Neural cell (in vitro differentiated cells): ENCODE measurements around the gene SNTB2. TPM values are rescaled to one million over a fixed set of nuclear protein-coding genes. Genes with fewer than 3 reads are reported as not detected.

Experiments
- H2AFZ ChIP-seq: fragments of 200-600, 300-800 bp; sonication (generic), shearing (Covaris generic); 2 replicates; pipeline ENCODE4 v1.6.0; 2014; ENCODE audit warnings: low read depth, mild to moderate bottlenecking, antibody characterized with exemption, low read length, moderate library complexity
- H3F3A ChIP-seq: fragments of 200-600 bp; shearing (Covaris generic); 2 replicates; pipeline ENCODE4 v1.6.1; 2016; ENCODE audit warnings: mild to moderate bottlenecking, moderate library complexity, mixed read lengths, antibody characterized with exemption, low read length; ENCODE audit not compliant: insufficient read depth, poor library complexity, severe bottlenecking
- H3K27ac ChIP-seq: fragments of 200-600, 300-800 bp; sonication (generic), shearing (Covaris generic); 2 replicates; pipeline ENCODE4 v1.5.1; 2014; ENCODE audit warnings: mild to moderate bottlenecking, low read length, moderate library complexity
- H3K27me3 ChIP-seq: fragments of 300-800, 200-600 bp; sonication (generic), shearing (Covaris generic); 2 replicates; pipeline ENCODE4 v1.6.0; 2014; ENCODE audit warnings: mild to moderate bottlenecking, low read depth, low read length, moderate library complexity; ENCODE audit not compliant: insufficient read depth
- H3K36me3 ChIP-seq: fragments of 300-800, 200-600 bp; sonication (generic), shearing (Covaris generic); 2 replicates; pipeline ENCODE4 v1.5.1; 2014; ENCODE audit warnings: mild to moderate bottlenecking, antibody characterized with exemption, low read length, moderate library complexity; ENCODE audit not compliant: insufficient read depth
- H3K4me2 ChIP-seq: fragments of 300-800, 200-600 bp; sonication (generic), shearing (Covaris generic); 2 replicates; pipeline ENCODE4 v1.6.0; 2014; ENCODE audit warnings: mild to moderate bottlenecking, low read length
- H3K4me3 ChIP-seq: fragments of 300-800, 200-600 bp; sonication (generic), shearing (Covaris generic); 2 replicates; pipeline ENCODE4 v1.5.1; 2014; ENCODE audit warnings: mild to moderate bottlenecking, low read length, moderate library complexity
- H3K79me2 ChIP-seq: fragments of 200-600 bp; shearing (Covaris generic); replicated peaks from 2 replicates; pipeline ENCODE4 v1.6.0; 2014; ENCODE audit warnings: mild to moderate bottlenecking, low read length, moderate library complexity; ENCODE audit not compliant: insufficient read depth
- H3K9ac ChIP-seq: fragments of 300-800, 200-600 bp; sonication (generic), shearing (Covaris generic); 2 replicates; pipeline ENCODE4 v1.6.1; 2016; ENCODE audit warnings: mild to moderate bottlenecking, low read length, mixed read lengths
- H3K9me2 ChIP-seq: fragments of 200-600 bp; shearing (Covaris generic); 2 replicates; pipeline ENCODE4 v1.6.1; 2016; ENCODE audit warnings: mild to moderate bottlenecking, low read length, mixed read lengths; ENCODE audit not compliant: insufficient read depth
- H3K9me3 ChIP-seq: fragments of 200-600, 300-800 bp; sonication (generic), shearing (Covaris generic); 2 replicates; pipeline ENCODE4 v1.6.1; 2016; ENCODE audit warnings: mild to moderate bottlenecking, mixed run types, low read length, moderate library complexity, mixed read lengths
- H4K20me1 ChIP-seq: fragments of 200-600 bp; shearing (Covaris generic); 2 replicates; pipeline ENCODE4 v1.6.1; 2016; ENCODE audit warnings: mild to moderate bottlenecking, mixed run types; ENCODE audit not compliant: insufficient read depth
- EP300 ChIP-seq: fragments of 450-650 bp; conservative IDR thresholded peaks from 2 replicates; pipeline ENCODE4 v1.6.1; 2014; ENCODE audit warnings: antibody characterized with exemption, mild to moderate bottlenecking, moderate library complexity; ENCODE audit not compliant: poor library complexity, severe bottlenecking
- EZH2 ChIP-seq: fragments of 200-600, 300-800 bp; shearing (Covaris generic), sonication (generic); IDR thresholded peaks from 2 replicates; pipeline ENCODE4 v1.6.1; 2014; ENCODE audit warnings: antibody characterized with exemption, low read length, borderline replicate concordance, mild to moderate bottlenecking; ENCODE audit not compliant: insufficient read depth, poor library complexity, severe bottlenecking
- MXI1 ChIP-seq: fragments of 450-650 bp; conservative IDR thresholded peaks from 2 replicates; pipeline ENCODE4 v1.6.1; 2014; ENCODE audit warnings: antibody characterized with exemption, mild to moderate bottlenecking; ENCODE audit not compliant: poor library complexity, severe bottlenecking
- POLR2AphosphoS5 ChIP-seq: IDR thresholded peaks from 2 replicates; pipeline ENCODE4 v1.6.1; 2012
- RAD21 ChIP-seq: fragments of 450-650 bp; conservative IDR thresholded peaks from 2 replicates; pipeline ENCODE4 v1.6.1; 2014; ENCODE audit warnings: antibody characterized with exemption, mild to moderate bottlenecking, moderate library complexity
- SMC3 ChIP-seq: fragments of 450-650 bp; conservative IDR thresholded peaks from 2 replicates; pipeline ENCODE4 v1.6.1; 2014; ENCODE audit warnings: antibody characterized with exemption, mild to moderate bottlenecking, moderate library complexity; ENCODE audit not compliant: poor library complexity
- TAF1 ChIP-seq: IDR thresholded peaks from 2 replicates; pipeline ENCODE4 v1.6.1; 2012; ENCODE audit warnings: low read depth
- polyA plus RNA-seq: library from polyadenylated mRNA; depleted of rRNA; stranded (reverse); fragments of >200 nt; gene quantifications from 2 replicates; pipeline ENCODE4 v1.2.3, GENCODE V29; 2014
- TF ChIP-seq, protein P1 (sequence below): fragments of 450-650 bp; IDR thresholded peaks from 2 replicates; pipeline ENCODE4 v1.5.1; 2014; ENCODE audit warnings: antibody characterized with exemption, mild to moderate bottlenecking, moderate library complexity; ENCODE audit not compliant: poor library complexity, severe bottlenecking
- TF ChIP-seq, protein P2 (sequence below): IDR thresholded peaks from 2 replicates; pipeline ENCODE4 v1.6.1; 2012; ENCODE audit warnings: borderline replicate concordance

SNTB2 gene
- polyA plus RNA-seq, 1 donor from 2014 or later, result 7.0 TPM

DNA sequence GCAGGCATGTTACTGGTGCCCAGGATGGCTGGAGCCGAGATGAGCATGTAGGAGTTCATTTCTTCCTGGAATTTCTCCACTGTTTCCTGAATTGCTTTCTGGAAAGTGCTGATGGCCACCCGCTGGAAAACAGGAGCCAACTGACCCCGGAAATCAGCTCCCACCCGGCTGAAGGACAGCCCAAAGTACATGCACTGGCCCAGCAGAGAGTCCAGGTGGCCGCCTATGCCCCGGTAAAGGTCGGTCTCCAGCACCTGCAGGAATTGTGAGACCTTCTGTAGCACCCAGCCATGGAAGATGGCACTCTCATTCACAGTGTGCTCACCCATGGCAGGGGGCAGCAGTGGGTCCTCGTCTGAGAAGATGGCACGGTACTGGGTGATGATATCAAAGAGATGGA is 147.7 kb downstream of the SNTB2 start:
- TF ChIP-seq EZH2 (no peak), MXI1 (no peak), EP300 (no peak), SMC3 (no peak), TAF1 (no peak), RAD21 (no peak), POLR2AphosphoS5 (no peak)
- TF ChIP-seq, protein P1, sequence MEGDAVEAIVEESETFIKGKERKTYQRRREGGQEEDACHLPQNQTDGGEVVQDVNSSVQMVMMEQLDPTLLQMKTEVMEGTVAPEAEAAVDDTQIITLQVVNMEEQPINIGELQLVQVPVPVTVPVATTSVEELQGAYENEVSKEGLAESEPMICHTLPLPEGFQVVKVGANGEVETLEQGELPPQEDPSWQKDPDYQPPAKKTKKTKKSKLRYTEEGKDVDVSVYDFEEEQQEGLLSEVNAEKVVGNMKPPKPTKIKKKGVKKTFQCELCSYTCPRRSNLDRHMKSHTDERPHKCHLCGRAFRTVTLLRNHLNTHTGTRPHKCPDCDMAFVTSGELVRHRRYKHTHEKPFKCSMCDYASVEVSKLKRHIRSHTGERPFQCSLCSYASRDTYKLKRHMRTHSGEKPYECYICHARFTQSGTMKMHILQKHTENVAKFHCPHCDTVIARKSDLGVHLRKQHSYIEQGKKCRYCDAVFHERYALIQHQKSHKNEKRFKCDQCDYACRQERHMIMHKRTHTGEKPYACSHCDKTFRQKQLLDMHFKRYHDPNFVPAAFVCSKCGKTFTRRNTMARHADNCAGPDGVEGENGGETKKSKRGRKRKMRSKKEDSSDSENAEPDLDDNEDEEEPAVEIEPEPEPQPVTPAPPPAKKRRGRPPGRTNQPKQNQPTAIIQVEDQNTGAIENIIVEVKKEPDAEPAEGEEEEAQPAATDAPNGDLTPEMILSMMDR, result no peak
- TF ChIP-seq, protein P2, sequence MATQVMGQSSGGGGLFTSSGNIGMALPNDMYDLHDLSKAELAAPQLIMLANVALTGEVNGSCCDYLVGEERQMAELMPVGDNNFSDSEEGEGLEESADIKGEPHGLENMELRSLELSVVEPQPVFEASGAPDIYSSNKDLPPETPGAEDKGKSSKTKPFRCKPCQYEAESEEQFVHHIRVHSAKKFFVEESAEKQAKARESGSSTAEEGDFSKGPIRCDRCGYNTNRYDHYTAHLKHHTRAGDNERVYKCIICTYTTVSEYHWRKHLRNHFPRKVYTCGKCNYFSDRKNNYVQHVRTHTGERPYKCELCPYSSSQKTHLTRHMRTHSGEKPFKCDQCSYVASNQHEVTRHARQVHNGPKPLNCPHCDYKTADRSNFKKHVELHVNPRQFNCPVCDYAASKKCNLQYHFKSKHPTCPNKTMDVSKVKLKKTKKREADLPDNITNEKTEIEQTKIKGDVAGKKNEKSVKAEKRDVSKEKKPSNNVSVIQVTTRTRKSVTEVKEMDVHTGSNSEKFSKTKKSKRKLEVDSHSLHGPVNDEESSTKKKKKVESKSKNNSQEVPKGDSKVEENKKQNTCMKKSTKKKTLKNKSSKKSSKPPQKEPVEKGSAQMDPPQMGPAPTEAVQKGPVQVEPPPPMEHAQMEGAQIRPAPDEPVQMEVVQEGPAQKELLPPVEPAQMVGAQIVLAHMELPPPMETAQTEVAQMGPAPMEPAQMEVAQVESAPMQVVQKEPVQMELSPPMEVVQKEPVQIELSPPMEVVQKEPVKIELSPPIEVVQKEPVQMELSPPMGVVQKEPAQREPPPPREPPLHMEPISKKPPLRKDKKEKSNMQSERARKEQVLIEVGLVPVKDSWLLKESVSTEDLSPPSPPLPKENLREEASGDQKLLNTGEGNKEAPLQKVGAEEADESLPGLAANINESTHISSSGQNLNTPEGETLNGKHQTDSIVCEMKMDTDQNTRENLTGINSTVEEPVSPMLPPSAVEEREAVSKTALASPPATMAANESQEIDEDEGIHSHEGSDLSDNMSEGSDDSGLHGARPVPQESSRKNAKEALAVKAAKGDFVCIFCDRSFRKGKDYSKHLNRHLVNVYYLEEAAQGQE, result no peak
- Histone ChIP-seq H3K9me3 (no peaks in the 10 kb centered on the region), H3K4me3 (no peak overlapping the region), H3K36me3 (no peaks in the 10 kb centered on the region), H3K79me2 (peaks cover 13% of the 10 kb centered on the region), H3K27ac (no peak overlapping the region), H3K27me3 (no peaks in the 10 kb centered on the region), H2AFZ (no peak overlapping the region), H3K9me2 (no peaks in the 10 kb centered on the region), H4K20me1 (no peaks in the 10 kb centered on the region), H3K9ac (no peak overlapping the region), H3F3A (no peaks in the 10 kb centered on the region), H3K4me2 (no peak overlapping the region)

DNA sequence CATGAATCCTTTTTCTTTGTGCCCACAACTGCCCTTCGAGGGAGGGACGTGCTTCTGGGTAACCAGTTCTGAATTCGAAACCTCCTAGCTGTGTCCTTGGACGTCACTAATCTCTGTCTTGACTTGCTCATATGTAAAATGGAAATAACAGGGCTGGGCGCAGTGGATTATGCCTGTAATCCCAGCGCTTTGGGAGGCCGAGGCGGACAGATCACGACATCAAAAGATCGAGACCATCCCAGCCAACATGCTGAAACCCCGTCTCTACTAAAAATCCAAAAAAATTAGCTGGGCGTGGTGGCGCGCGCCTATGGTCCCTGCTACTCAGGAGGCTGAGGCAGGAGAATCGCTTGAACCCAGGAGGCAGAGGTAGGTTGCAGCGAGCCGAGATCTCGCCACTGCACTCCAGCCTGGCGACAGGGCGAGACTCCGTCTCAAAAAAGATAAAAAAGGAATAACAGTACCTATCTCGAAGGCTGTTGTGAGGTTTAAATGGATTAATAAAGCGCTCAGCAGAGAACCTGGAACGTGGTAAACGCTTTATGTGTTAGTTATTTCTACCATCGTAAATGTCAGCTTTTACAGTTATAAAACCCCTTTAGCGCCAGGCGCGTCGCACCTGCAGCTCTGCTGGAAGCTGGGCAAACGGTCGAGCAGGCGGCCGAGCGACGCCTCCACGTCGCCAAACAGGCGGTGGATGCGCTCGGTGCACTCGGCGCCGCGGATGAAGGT is 151.8 kb downstream of the SNTB2 start:
- Histone ChIP-seq H3K4me3 (peak overlapping the region; percentile 99), H3K79me2 (peaks cover 25% of the 10 kb centered on the region), H3K27me3 (no peaks in the 10 kb centered on the region), H3K9me2 (no peaks in the 10 kb centered on the region), H2AFZ (peak overlapping the region; percentile 76), H3F3A (no peaks in the 10 kb centered on the region), H4K20me1 (no peaks in the 10 kb centered on the region), H3K36me3 (peaks cover 6% of the 10 kb centered on the region), H3K27ac (peak overlapping the region; percentile 88), H3K9me3 (no peaks in the 10 kb centered on the region), H3K4me2 (peak overlapping the region; percentile 35), H3K9ac (peak overlapping the region; percentile 87)
- TF ChIP-seq RAD21, result no peak
- no peak for TF ChIP-seq EZH2
- TF ChIP-seq, protein P1, result no peak
- TF ChIP-seq MXI1, result no peak
- no peak for TF ChIP-seq POLR2AphosphoS5
- TF ChIP-seq EP300, result no peak
